ENCODE measurements around the gene SUMO2.
"Not testable (repeated sequence)": the region's sequence is repeated elsewhere in the genome, so short reads cannot be mapped to it uniquely, and the experiment has no call there.

DNA sequence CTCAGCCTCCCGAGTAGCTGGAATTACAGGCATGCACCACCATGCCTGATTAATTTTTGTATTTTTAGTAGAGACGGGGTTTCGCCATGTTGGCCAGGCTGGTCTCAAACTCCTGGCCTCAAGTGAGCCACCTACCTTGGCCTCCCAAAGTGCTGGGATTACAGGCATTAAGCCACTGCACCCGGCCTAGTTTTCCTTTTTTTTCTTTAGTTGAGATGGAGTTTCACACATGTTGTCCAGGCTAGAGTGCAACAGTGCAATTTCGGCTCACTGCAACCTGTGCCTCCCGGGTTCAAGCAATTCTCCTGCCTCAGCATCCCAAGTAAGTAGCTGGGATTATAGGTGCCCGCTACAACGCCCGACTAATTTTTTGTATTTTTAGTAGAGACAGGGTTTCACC, 45.0 kb downstream of the SUMO2 start:
- TF ChIP-seq, protein P1, sequence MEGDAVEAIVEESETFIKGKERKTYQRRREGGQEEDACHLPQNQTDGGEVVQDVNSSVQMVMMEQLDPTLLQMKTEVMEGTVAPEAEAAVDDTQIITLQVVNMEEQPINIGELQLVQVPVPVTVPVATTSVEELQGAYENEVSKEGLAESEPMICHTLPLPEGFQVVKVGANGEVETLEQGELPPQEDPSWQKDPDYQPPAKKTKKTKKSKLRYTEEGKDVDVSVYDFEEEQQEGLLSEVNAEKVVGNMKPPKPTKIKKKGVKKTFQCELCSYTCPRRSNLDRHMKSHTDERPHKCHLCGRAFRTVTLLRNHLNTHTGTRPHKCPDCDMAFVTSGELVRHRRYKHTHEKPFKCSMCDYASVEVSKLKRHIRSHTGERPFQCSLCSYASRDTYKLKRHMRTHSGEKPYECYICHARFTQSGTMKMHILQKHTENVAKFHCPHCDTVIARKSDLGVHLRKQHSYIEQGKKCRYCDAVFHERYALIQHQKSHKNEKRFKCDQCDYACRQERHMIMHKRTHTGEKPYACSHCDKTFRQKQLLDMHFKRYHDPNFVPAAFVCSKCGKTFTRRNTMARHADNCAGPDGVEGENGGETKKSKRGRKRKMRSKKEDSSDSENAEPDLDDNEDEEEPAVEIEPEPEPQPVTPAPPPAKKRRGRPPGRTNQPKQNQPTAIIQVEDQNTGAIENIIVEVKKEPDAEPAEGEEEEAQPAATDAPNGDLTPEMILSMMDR (IDR thresholded peaks at IDR 0.05; ENCODE audit: low read depth, low read length) = not testable (repeated sequence)
- not testable (repeated sequence) for TF ChIP-seq EZH2phosphoT487 (IDR thresholded peaks at IDR 0.05; ENCODE audit: low read depth)

All from OCI-LY3 (cell line).